Epithelial cell of proximal tubule (primary cell): Measurements from ENCODE around the gene MTREX. TPM values are rescaled to one million over a fixed set of nuclear protein-coding genes. Genes with fewer than 3 reads are reported as not detected.

Experiments
- DNase-seq: peaks from one replicate; pipeline ENCODE4 v3.0.0-alpha.2; 2011; ENCODE audit warnings: low read depth
- H3K4me3 ChIP-seq: 2 replicates; pipeline ENCODE4 v1.5.1; 2011; ENCODE audit warnings: low read depth, mild to moderate bottlenecking, low read length
- CTCF ChIP-seq: conservative IDR thresholded peaks from 2 replicates; pipeline ENCODE4 v1.5.1; 2012; ENCODE audit warnings: low read depth, mild to moderate bottlenecking, low read length
- total RNA-seq: library from RNA; depleted of rRNA; stranded (reverse); fragments of >200 nt; gene quantifications from 2 replicates; pipeline ENCODE4 v1.2.3, GENCODE V29; 2015

The MTREX gene
- total RNA-seq = 76.3 and 91.2 TPM in 2 replicates

- DNase-seq = peak; percentile 72
- H3K4me3 ChIP-seq = peak within 1 kb of the TSS; percentile 93
- no peak for TF ChIP-seq CTCF
Measured at GRCh38 chr5:55307383-55308253, at the start of gene MTREX, which contains the start of gene DHX29. Gene MTREX (plus strand): TSS chr5:55307989. CDS start chr5:55308014, 25 bp downstream. Gene DHX29 (minus strand): TSS chr5:55307694. CDS start chr5:55307573, 121 bp downstream.

- no peak for DNase-seq
- no peak overlapping the region for H3K4me3 ChIP-seq
- TF ChIP-seq CTCF = no peak
Measured at GRCh38 chr5:55258339-55258738, 49.5 kb upstream of the MTREX start.

- peak; percentile 15 for DNase-seq
- TF ChIP-seq CTCF = no peak
- no peak overlapping the region for H3K4me3 ChIP-seq
Measured at GRCh38 chr5:55276771-55277170, 31.0 kb upstream of the MTREX start.

GRCh38 chr5:55278778-55279177, 29.0 kb upstream of the MTREX start:
- no peak overlapping the region for H3K4me3 ChIP-seq
- TF ChIP-seq CTCF = no peak
- DNase-seq = peak; percentile 13

GRCh38 chr5:55286411-55286933, 21.3 kb upstream of the MTREX start:
- no peak overlapping the region for H3K4me3 ChIP-seq
- no peak for DNase-seq
- no peak for TF ChIP-seq CTCF

- no peak for DNase-seq
- no peak for TF ChIP-seq CTCF
Measured at GRCh38 chr5:55289808-55290207, 18.0 kb upstream of the MTREX start.

More at GRCh38 chr5:55289808-55290207, 18.0 kb upstream of the MTREX start:
- no peak overlapping the region for H3K4me3 ChIP-seq
